ENCODE data around the gene TMEM242.
"Not testable (repeated sequence)": the region's sequence is repeated elsewhere in the genome, so short reads cannot be mapped to it uniquely, and the experiment has no call there.

Gene TMEM242

GRCh38 chr6:157323255-157323965 lies at the start of gene TMEM242:
TSS of gene TMEM242 (minus strand) at chr6:157323519. CDS start at chr6:157323499, 20 bp downstream.
- DNase-seq: peak; percentile 99

DNA sequence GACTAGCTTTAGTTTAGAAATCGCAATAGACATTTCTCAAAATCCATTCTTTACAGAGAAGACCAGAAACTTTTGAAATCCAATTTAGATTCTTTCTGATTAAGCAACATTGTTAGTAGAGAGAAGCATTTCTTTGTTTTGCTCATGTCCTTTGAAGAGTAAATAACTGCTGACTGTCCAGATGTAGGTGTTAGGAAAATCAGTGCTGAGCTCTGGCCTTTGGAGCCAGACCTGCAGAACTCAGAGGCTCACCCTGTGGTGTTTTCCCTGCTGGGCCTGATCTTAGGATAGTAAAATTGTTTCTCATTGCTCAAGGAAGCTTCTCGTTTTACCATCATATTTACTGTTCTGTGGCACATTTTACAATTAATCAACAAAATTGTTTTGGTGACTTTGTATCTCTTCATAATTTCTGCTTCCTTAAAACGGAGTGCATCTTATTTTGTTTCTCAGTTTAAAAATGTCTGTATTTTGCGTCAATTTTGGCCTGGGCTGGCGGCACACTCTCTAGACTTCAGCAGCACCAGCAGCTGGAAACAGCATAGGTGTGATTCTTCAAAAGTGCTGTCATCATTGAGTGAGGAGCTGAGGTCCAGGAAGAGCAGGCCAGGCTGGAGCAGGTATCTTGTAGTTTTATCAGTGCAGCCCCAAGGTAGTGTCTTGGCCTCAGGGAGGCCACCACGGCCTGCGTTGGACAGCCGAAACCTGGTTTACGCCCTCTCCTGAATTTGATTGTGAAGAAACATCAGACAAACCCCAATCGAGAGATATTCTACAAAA lies 49.4 kb upstream of the TMEM242 start:
- no peak for DNase-seq

DNA sequence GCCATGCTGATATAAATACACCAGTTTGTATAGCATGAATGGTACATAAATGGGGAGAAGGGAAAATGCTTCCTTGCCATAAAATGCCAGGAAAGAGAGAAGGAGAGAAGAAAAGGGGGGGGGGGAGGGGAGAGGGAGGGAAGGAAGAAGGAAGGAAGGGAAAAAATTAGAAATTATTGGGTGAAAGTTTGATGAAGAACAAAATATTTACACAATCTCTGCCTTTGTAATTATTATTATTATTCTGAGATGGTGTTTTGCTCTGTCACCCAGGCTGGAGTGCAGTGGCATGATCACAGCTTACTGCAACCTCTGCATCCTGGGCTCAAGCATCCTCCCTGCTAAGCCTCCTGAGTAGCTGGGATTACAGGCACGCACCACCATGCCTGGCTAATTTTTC lies 47.4 kb upstream of the TMEM242 start:
- DNase-seq: no peak

GRCh38 chr6:157368359-157369049 lies 45.2 kb upstream of the TMEM242 start:
- no peak for DNase-seq

DNA sequence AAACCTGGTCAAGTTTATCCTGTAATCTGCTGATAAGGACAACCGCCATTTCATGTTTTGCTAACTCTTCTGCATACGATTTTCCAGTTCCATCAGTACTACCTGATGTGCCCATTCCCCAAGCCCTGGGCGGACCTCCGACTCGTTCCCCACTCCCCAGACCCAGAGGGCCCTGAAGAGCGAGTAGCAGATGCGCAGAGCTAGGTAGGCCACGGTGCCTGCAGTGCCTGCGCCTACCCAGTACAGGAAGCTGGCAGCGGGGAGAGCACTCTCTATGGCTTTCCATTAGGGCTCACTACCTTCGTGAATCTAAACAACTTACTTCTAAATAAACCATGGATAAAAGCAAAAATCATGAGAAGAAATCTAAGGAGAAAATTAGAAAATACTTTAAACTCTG lies 43.3 kb upstream of the TMEM242 start:
- no peak for DNase-seq

DNA sequence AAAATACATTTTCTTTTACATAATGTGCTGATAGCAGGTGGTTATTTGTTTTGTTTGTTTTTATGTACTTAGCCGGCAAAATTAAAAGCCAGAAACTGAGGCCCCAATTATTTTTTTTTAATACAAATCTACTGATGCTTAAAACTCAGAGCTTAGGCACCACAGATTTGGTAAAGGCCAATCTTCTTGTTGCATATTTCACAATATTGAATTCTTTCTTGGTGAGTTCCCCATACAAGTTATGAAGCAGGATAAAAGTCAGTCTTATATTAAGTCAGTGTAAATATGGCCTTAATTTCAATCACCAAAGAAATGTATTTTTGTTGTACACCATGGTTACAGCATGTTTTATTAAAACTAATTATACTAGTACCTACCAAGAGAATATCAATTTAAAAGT lies 41.4 kb upstream of the TMEM242 start:
- no peak for DNase-seq

DNA sequence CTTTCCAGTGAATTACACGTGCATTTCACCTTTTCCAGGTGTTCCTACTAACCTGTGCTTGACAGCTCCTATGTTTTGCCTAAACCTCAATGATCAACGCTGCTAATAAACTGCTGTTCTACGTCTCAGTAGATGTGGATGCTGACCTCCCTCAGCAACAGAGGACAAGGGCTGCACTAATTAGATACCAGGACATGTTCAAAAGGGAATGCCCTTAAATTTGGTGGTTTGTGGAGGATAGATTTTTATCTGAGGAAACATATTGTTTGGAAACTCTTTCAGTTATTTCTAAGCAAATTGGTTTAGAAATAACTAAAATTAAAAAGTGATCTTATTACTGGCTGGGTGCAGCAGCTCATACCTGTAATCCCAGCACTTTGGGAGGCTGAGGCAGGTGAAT lies 38.6 kb upstream of the TMEM242 start:
- DNase-seq: no peak

- DNase-seq: peak; percentile 19
Measured at GRCh38 chr6:157358287-157358686, 35.0 kb upstream of the TMEM242 start.

DNA sequence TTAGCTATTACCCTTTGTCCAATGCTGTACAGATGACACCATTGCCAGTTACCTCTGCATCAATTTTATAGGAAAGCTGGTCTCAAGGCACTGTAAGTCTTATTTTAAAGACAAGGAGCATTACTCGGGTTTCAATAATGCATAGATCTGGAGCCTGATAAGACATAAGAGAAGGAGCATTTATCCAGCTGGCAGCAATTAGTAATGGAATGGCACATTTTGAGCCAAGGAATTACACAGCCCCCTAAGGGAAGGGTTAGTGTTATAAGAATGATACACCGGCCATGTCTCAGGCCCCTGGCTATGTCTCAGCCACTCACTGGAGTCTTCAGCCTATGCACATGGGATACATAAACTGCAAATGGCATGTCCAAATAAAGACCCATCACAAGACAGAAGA lies 23.1 kb upstream of the TMEM242 start:
- DNase-seq: no peak

DNA sequence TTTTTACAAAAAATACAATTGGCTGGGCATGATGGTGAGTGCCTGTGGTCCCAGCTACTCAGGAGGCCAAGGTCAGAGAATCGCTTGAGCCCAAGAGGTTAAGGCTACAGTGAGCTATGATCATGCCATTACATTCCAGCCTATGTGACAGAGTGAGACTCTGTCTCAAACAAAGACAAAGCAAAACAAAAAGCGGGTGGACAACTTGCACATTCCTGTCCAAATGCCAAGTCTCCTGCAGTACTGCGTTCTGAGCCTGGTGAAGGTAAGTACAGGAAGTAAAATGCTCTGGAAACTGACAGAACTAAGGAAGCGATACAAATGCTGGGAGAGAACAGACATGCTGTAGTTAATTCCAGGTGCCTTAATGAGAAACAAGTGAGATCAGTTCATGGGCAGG lies 20.4 kb upstream of the TMEM242 start:
- no peak for DNase-seq

DNA sequence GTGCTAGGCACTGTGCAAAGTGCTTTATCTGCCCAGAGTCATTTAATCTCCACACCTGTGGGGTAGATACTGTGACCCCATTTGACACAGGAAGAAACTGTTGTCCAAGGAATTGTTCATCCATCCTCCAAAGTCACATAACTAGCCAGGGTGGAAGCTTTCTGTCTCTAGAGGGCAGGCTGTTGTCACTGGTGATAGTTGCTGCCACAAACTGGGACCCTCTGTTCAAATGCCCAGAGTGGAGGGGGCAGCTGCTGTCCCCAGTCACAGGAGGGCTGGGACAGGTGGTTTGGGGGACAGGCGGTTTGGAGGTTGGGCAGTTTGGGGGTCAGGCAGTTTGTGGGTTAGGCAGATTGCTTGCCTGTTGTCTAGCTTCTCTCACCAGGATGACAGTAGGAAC lies 16.1 kb upstream of the TMEM242 start:
- no peak for DNase-seq

- DNase-seq: no peak
Measured at GRCh38 chr6:157337751-157338150, 14.4 kb upstream of the TMEM242 start.

DNA sequence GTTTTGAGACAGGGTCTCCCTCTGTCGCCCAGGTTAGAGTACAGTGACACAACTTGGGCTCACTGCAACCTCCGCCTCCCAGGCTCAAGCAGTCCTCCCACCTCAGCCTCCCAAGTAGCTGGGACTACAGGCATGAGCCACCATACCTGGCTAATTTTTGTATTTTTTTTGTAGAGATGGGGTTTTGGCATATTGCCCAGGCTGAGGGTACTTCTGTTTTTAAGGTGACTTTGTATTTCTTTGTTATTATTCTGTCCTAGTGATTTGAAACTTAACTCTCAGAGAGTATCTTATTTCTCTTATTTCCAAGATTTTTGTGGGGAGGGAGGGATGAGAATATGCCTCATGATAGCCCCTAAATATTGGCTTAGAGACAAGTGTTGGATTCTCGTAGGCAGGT lies 14.0 kb upstream of the TMEM242 start:
- not testable (repeated sequence) for DNase-seq

DNA sequence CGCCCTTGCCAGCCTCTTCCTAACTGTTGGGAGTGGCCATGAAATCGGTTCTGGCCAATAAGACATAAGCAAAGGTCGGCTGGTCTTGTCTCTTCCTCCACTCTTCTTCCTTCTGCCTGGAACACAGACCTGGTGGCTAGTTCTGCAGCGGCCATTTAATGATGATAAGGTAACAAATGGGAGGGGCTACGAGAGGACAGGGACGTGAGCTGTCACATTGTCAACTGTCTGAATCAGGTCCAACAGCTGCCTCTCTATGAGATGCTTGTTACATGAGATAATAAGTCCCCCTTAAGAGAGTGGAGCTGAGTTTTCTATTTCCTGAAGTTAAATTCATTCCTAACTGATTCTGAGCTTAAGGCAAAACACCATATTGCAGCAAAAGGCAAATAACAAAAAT lies 12.5 kb upstream of the TMEM242 start:
- DNase-seq: no peak

DNA sequence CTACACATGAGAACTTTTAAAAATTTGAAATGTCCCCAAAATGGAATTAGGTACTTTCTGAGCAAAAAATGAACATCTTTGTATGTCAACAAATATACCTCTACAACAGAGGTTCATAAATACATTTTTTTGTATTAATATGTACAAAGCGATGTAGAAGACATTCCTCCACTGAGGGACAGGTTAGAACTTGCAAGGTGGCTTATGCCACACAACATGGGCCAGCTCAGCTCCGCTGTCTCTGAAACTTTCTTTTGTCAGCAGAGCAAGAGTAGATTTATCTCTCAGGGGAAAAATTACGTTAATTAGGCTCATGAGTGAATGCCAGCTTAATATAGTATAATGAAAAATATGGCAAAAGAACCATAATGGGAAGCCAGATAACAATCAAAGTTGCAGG lies 10.6 kb upstream of the TMEM242 start:
- DNase-seq: no peak

GRCh38 chr6:157333537-157333936 lies 10.2 kb upstream of the TMEM242 start:
- no peak for DNase-seq

GRCh38 chr6:157332813-157333212 lies 9.5 kb upstream of the TMEM242 start:
- no peak for DNase-seq

GRCh38 chr6:157330831-157331230 lies 7.5 kb upstream of the TMEM242 start:
- DNase-seq: no peak

- DNase-seq: no peak
Measured at GRCh38 chr6:157329829-157330228, 6.5 kb upstream of the TMEM242 start.

- DNase-seq: no peak
Measured at GRCh38 chr6:157328108-157328692, 4.9 kb upstream of the TMEM242 start.

DNA sequence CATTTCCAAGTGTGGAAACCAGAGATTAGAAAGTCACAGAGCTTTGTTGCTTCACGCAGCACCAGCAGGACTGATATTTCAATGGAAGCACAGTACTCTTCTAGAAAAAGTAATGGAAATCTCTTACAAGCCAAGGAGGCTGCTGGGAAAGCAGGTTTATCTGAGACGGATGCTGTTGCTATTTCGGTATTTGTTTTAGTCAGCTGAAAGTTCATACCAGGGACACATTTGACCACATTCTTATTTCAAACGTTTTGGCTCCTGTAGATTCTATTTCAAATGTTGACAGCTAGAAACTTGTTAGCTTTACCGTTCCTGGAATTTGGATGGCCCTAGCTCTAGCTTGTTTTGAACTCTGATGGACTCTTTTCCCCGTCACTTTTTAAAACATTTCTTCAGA lies 3.7 kb upstream of the TMEM242 start:
- no peak for DNase-seq

- DNase-seq: no peak
Measured at GRCh38 chr6:157325069-157325805, 1.9 kb upstream of the TMEM242 start.

GRCh38 chr6:157323966-157324300 lies 614 bp upstream of the TMEM242 start:
- DNase-seq: no peak
